ENCODE results near the gene PLEKHG2.

DNA sequence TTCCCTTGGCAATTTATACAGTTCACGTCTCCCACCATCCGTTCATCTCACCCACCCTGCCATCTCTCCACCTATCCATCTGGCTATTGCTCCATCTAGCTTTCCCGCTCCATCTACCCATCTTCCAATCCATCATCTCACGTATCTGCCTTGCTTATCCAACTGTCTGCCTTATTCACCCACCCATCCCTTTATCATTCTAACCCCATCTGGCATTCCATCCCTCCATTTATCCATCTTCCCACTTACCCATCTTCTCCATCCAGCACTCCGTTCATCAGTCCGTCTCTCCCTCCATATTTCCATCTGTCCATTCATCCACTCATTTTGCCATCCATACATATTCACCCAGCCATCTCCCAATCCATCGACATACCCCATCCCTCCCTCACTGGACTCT, 13.3 kb downstream of the PLEKHG2 start:
- TF ChIP-seq, protein P1, sequence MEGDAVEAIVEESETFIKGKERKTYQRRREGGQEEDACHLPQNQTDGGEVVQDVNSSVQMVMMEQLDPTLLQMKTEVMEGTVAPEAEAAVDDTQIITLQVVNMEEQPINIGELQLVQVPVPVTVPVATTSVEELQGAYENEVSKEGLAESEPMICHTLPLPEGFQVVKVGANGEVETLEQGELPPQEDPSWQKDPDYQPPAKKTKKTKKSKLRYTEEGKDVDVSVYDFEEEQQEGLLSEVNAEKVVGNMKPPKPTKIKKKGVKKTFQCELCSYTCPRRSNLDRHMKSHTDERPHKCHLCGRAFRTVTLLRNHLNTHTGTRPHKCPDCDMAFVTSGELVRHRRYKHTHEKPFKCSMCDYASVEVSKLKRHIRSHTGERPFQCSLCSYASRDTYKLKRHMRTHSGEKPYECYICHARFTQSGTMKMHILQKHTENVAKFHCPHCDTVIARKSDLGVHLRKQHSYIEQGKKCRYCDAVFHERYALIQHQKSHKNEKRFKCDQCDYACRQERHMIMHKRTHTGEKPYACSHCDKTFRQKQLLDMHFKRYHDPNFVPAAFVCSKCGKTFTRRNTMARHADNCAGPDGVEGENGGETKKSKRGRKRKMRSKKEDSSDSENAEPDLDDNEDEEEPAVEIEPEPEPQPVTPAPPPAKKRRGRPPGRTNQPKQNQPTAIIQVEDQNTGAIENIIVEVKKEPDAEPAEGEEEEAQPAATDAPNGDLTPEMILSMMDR (IDR thresholded peaks at IDR 0.05; ENCODE audit: low read length) = no peak
- no peak for TF ChIP-seq EZH2 (optimal IDR thresholded peaks at IDR 0.05; ENCODE audit: low read depth, low read length)
